NCI-H524 treated with DMSO at 0.1 percent for 48 hours (cell line): Measurements from ENCODE around the gene PLPPR5.
A peak's percentile ranks its signal among the peaks of the same experiment; 100 is the strongest.

Experiments
- DNase-seq: peaks from one replicate; lab custom pipeline; 2025; lab: John Stamatoyannopoulos, UW

PLPPR5 gene

GRCh38 chr1:98969798-98970490 is 34.7 kb downstream of the PLPPR5 start:
- DNase-seq: no peak

- DNase-seq: no peak
Observed at GRCh38 chr1:98967122-98967521, 37.5 kb downstream of the PLPPR5 start.

GRCh38 chr1:98965394-98965793 is 39.3 kb downstream of the PLPPR5 start:
- no peak for DNase-seq

- no peak for DNase-seq
Observed at GRCh38 chr1:98964198-98964597, 40.5 kb downstream of the PLPPR5 start.

- DNase-seq: no peak
Observed at GRCh38 chr1:98963064-98963758, 41.5 kb downstream of the PLPPR5 start.

GRCh38 chr1:98962156-98962555 is 42.5 kb downstream of the PLPPR5 start:
- no peak for DNase-seq

GRCh38 chr1:98949621-98950020 is 55.0 kb downstream of the PLPPR5 start:
- DNase-seq: peak; percentile 46

- DNase-seq: no peak
Observed at GRCh38 chr1:98949166-98949565, 55.5 kb downstream of the PLPPR5 start.

GRCh38 chr1:98947071-98947470 is 57.6 kb downstream of the PLPPR5 start:
- no peak for DNase-seq

- DNase-seq: no peak
Observed at GRCh38 chr1:98940722-98941079, 64.0 kb downstream of the PLPPR5 start.

- DNase-seq: no peak
Observed at GRCh38 chr1:98940069-98940721, 64.5 kb downstream of the PLPPR5 start.

GRCh38 chr1:98939471-98939870 is 65.2 kb downstream of the PLPPR5 start:
- DNase-seq: no peak

- no peak for DNase-seq
Observed at GRCh38 chr1:98937347-98937746, 67.3 kb downstream of the PLPPR5 start.

- DNase-seq: no peak
Observed at GRCh38 chr1:98932184-98932583, 72.5 kb downstream of the PLPPR5 start.

- no peak for DNase-seq
Observed at GRCh38 chr1:98931128-98931835, 73.4 kb downstream of the PLPPR5 start.

- DNase-seq: peak; percentile 79
Observed at GRCh38 chr1:98929437-98929836, 75.2 kb downstream of the PLPPR5 start.

- no peak for DNase-seq
Observed at GRCh38 chr1:98926597-98926996, 78.1 kb downstream of the PLPPR5 start.

GRCh38 chr1:98924977-98925376 is 79.7 kb downstream of the PLPPR5 start:
- DNase-seq: no peak

- DNase-seq: no peak
Observed at GRCh38 chr1:98923667-98924066, 81.0 kb downstream of the PLPPR5 start.

- no peak for DNase-seq
Observed at GRCh38 chr1:98921817-98922216, 82.8 kb downstream of the PLPPR5 start.

- no peak for DNase-seq
Observed at GRCh38 chr1:98920441-98921110, 84.1 kb downstream of the PLPPR5 start.

GRCh38 chr1:98919652-98920051 is 85.0 kb downstream of the PLPPR5 start:
- DNase-seq: no peak
